ENCODE measurements around the gene RNU11. TPM values are rescaled to one million over a fixed set of nuclear protein-coding genes. Genes with fewer than 3 reads are reported as not detected.
"Not testable (repeated sequence)": the region's sequence is repeated elsewhere in the genome, so short reads cannot be mapped to it uniquely, and the experiment has no call there.

Gene RNU11
- total and polyA plus RNA-seq, 12 donors: not detected

DNA sequence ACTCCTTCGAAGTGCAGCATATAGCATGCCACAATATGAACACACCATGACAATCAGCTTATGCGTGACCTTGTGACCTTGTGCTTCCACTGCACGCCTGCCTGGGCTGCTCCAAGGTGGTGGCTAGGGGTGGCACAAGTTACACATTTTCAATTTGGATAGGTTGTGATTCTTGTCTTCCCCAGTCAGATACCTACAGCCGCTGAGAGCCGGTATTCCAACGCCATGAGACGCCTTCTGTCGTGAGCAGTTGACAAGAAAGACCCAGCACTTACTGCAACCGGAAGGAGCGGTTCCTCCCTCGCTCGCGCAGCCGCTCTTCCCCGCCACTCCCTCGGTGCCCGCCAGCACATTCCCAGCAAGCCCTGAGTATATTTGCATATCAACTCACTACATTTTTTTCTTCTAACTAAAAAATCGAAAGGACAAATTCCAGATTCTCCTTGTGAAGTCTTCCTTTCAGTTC, 359 bp upstream of the RNU11 start:
- intact Hi-C loops (cut with DNase I): loop anchor here in 8 of 10 donors (1.0 to 10.0 kb wide), 7 partner anchors 20 to 403 kb away; partner anchors contain the start of genes YTHDF2 (in 3 of the 8) and GMEB1 (in 2 of the 8)
- WGBS, 2 donors: 2 to 3% methylated on average over 18 of the region's 18 CpGs
- TF ChIP-seq, protein P1, sequence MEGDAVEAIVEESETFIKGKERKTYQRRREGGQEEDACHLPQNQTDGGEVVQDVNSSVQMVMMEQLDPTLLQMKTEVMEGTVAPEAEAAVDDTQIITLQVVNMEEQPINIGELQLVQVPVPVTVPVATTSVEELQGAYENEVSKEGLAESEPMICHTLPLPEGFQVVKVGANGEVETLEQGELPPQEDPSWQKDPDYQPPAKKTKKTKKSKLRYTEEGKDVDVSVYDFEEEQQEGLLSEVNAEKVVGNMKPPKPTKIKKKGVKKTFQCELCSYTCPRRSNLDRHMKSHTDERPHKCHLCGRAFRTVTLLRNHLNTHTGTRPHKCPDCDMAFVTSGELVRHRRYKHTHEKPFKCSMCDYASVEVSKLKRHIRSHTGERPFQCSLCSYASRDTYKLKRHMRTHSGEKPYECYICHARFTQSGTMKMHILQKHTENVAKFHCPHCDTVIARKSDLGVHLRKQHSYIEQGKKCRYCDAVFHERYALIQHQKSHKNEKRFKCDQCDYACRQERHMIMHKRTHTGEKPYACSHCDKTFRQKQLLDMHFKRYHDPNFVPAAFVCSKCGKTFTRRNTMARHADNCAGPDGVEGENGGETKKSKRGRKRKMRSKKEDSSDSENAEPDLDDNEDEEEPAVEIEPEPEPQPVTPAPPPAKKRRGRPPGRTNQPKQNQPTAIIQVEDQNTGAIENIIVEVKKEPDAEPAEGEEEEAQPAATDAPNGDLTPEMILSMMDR (IDR thresholded peaks at IDR 0.05): no peak
- Histone ChIP-seq H3K9me3 (no peaks in the 10 kb centered on the region), H3K36me3 (no peaks in the 10 kb centered on the region), H3K27ac (peak overlapping the region; percentile 81 to 98 (median 92)), H3K27me3 (no peaks in the 10 kb centered on the region), H3K4me1 (peaks cover 8 to 36% (median 27%) of the 10 kb centered on the region in 9 donors), H3K4me3 (peak overlapping the region in 9 of 10 donors; percentile 16 to 58 (median 47))
- ATAC-seq: peak; percentile 94 to 97 (median 97)
- peak; percentile 91 to 93 for DNase-seq

DNA sequence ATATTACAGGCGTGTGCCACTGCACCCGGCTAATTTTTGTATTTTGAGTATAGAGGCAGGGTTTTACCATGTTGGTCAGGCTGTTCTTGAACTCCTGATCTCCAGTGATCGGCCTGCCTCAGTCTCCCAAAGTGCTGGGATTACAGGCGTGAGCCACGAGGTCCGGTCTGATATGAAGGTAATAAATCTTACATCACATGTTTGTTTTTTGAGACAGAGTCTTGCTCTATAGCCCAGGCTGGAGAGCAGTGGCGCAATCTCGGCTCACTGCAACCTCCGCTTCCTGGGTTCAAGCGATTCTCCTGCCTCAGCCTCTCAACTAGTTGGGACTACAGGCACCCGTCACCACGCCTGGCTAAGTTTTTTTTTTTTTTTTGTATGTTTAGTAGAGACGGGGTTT, 4.7 kb downstream of the RNU11 start:
- not testable (repeated sequence) for DNase-seq, ATAC-seq, H3K4me3 ChIP-seq, H3K27me3 ChIP-seq, H3K36me3 ChIP-seq, H3K9me3 ChIP-seq, H3K27ac ChIP-seq
- intact Hi-C loops (cut with DNase I): loop anchor here in 1 of 10 donors (10.0 kb wide), 1 partner anchor 72 kb away; no protein-coding TSS in a partner anchor
- H3K4me1 ChIP-seq: peaks cover 0 to 12% (median 9%) of the 10 kb centered on the region in 9 donors
- 91 to 92% methylated on average over 13 of the region's 13 CpGs for WGBS, 2 donors

DNA sequence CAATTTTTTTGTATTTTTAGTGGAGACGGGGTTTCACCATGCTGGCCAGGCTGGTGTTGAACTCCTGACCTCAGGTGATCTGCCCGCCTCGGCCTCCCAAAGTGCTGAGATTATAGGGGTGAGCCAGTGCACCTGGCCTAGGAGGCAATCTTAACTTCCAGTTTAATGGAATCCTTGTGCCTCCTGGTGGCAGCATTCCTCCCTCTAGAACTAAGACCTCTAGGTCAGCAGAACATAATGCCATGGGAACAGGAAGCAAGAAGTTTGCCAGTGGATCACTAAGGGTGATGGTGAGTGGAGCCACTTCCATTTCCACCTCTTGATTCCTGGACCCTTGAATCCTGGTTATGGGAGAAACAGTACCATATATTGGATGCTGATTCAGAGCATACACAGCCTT, 5.5 kb downstream of the RNU11 start:
- not testable (repeated sequence) for H3K9me3 ChIP-seq, H3K27ac ChIP-seq, DNase-seq, H3K36me3 ChIP-seq, H3K4me3 ChIP-seq, H3K4me1 ChIP-seq, H3K27me3 ChIP-seq, ATAC-seq
- intact Hi-C loops (cut with DNase I): loop anchor here in 1 of 10 donors (10.0 kb wide), 1 partner anchor 71 kb away; no protein-coding TSS in a partner anchor
- TF ChIP-seq, protein P1 (IDR thresholded peaks at IDR 0.05): peak in 3 of 9 donors; percentile 17 to 23 (median 18)
- WGBS, 2 donors: 63 to 64% methylated on average over 3 of the region's 3 CpGs

DNA sequence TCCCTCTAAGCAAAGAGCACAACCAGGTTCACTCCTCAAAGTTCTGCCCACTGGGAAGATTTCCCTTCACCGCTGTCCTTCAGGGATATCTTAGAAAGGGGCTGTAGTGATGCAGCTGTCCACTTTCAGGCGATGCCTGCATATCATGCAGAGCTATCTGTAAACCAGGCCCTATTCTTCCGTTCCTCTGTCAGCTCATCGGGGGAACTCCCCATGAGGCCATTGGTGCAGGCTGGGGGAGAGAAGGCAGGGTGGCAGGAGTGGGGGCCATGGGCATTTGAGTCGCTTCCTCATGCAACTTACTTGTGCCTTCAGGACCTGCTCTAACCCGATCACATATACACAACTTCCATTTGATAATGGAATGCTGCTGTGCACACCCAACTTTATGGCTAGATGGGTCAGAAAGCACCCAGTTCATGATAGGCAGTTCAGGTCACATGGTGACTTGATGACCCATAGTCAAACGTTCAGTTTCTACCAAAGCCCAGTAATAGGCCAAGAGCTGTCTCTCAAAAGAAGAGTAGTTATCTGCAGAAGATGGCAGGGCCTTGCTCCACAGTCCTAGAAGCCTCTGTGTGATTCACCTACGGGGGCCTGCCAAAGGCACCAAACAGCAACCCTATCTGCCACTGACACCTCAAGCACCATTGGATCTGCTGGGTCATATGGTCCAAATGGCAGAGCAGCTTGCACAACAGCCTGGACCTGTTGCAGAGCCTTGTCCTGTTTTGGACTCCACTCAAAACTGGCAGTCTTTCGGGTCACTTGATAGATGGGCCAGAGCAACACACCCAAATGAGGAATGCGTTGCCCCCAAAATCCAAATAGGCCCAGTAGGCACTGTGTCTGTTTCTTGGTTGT, 7.3 kb downstream of the RNU11 start:
- not testable (repeated sequence) for H3K4me1 ChIP-seq, H3K36me3 ChIP-seq, DNase-seq, H3K4me3 ChIP-seq, H3K9me3 ChIP-seq, ATAC-seq, H3K27ac ChIP-seq, H3K27me3 ChIP-seq
- 79 to 81% methylated on average over 10 of the region's 10 CpGs for whole genome bisulfite sequencing, 2 donors
- intact Hi-C loops (cut with DNase I): loop anchor here in 1 of 10 donors (10.0 kb wide), 1 partner anchor 69 kb away; no protein-coding TSS in a partner anchor

DNA sequence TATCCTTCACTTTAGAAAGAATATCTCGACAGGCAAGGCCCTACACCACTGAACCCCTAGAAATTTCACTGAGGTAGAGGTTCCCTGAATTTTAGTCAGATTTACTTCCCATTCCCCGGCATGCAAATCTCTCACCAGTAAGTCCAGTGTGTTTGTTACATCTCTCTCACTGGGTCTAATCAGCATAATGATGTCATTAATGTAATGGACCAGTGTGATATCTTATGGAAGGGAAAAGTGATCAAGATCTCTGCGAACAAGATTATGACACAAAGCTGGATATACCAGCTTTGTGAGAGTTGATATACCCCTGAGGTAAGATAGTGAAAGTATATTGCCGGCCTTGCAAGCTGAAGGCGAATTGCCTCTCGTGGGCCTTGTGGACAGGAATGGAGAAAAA, 7.9 kb downstream of the RNU11 start:
- Histone ChIP-seq H3K36me3 (no peaks in the 10 kb centered on the region), H3K27ac (no peak overlapping the region), H3K27me3 (no peaks in the 10 kb centered on the region), H3K4me3 (no peak overlapping the region), H3K4me1 (no peaks in the 10 kb centered on the region), H3K9me3 (no peaks in the 10 kb centered on the region)
- intact Hi-C loops (cut with DNase I): loop anchor here in 1 of 10 donors (10.0 kb wide), 1 partner anchor 68 kb away; no protein-coding TSS in a partner anchor
- no peak for ATAC-seq
- TF ChIP-seq, protein P1 (IDR thresholded peaks at IDR 0.05): no peak
- DNase-seq: no peak
- 94 to 95% methylated on average over 6 of the region's 6 CpGs for WGBS, 2 donors
